ENCODE results near the gene KSR2. TPM values are rescaled to one million over a fixed set of nuclear protein-coding genes. Genes with fewer than 3 reads are reported as not detected.

Gene KSR2
- total and polyA plus RNA-seq, 2 of the 13 experiments (the other 11 are each of a cell fraction or from before 2014, with no cell fraction given), result 0.02 TPM; not detected in 1

- 0 out of 2 replicates have a peak, but pooled peaks have one; percentile 16 for TF ChIP-seq MNT (IDR thresholded peaks at IDR 0.05)
- TF ChIP-seq SUZ12 (IDR thresholded peaks at IDR 0.05; ENCODE audit: low read depth, low read length), result no peak
- TF ChIP-seq YEATS4 (CRISPR knock-in tag; IDR thresholded peaks at IDR 0.05; ENCODE audit: borderline replicate concordance), result no peak
- no peak for TF ChIP-seq ZIK1 (CRISPR knock-in tag; IDR thresholded peaks at IDR 0.05; ENCODE audit: borderline replicate concordance, low read depth)
- TF ChIP-seq ELF3 (CRISPR knock-in tag; IDR thresholded peaks at IDR 0.05), result no peak
- TF ChIP-seq MIER2 (CRISPR knock-in tag; IDR thresholded peaks at IDR 0.05), result no peak
Observed at GRCh38 chr12:117967512-117967911, 1.3 kb downstream of the KSR2 start (continued).

- no peak for ATAC-seq
- BruUV-seq (replicated peaks), result no TSS peak
- Histone ChIP-seq H3K9ac (ENCODE audit: insufficient read depth, low read depth, low read length) (no peak overlapping the region), H3K27ac (ENCODE audit: extremely low read length, insufficient read depth, low read length) (no peak overlapping the region), H3K4me3 (replicated peaks in 1 of 3; ENCODE audit: insufficient read depth in 1 of 3, low read depth in 2 of 3, low read length in 3 of 3) (no peak overlapping the region), H3K36me3 (replicated peaks in 1 of 2; ENCODE audit: control insufficient read depth in 1 of 2, insufficient read depth in 2 of 2, low read length in 2 of 2) (no peaks in the 10 kb centered on the region), H3K27me3 (ENCODE audit: control insufficient read depth in 1 of 2, insufficient read depth in 2 of 2, low read length in 2 of 2) (peaks cover 11 to 50% of the 10 kb centered on the region in 2 experiments; a peak in 4 of 5 replicates), H3K79me2 (ENCODE audit: insufficient read depth, low read length) (no peaks in the 10 kb centered on the region), H3K4me2 (ENCODE audit: low read depth, low read length) (no peak overlapping the region), H3K9me3 (ENCODE audit: low read length) (peaks cover 6% of the 10 kb centered on the region; the same call in 1 of the 2 replicates), H2AFZ (ENCODE audit: low read length) (no peak overlapping the region), H4K20me1 (ENCODE audit: insufficient read depth, low read length) (no peaks in the 10 kb centered on the region), H3K4me1 (ENCODE audit: insufficient read depth, low read length) (no peaks in the 10 kb centered on the region)
- TF ChIP-seq DNMT3B (CRISPR knock-in tag; conservative IDR thresholded peaks at IDR 0.05) (no peak), PHF21A (CRISPR knock-in tag; IDR thresholded peaks at IDR 0.05) (no peak)
- CTCF ChIA-PET (ENCODE audit: low intra/inter-chr PET ratio, low total read pairs), result no interaction called here
- no peak for DNase-seq (ENCODE audit: low spot score)
- 4% methylated on average over 4 of the region's 4 CpGs for WGBS (ENCODE audit: low lambda C conversion rate)
- intact Hi-C loops (cut with micrococcal nuclease; ENCODE audit: unreplicated experiment), result no loop called here
- in situ Hi-C loops (cut with HindIII; ENCODE audit: extremely low pct_ligation_motif_present, low pct_unique_long_range_greater_than_20kb), result no loop called here
- FAIRE-seq, result no peak
- POLR2A ChIA-PET, result no interaction called here
Observed at GRCh38 chr12:117967043-117967442, 1.7 kb downstream of the KSR2 start.

Measured in HepG2 (cell line).